Osteoblast (primary cell): ENCODE results near the gene MYO3A. TPM values are rescaled to one million over a fixed set of nuclear protein-coding genes. Genes with fewer than 3 reads are reported as not detected.

Source experiments
- DNase-seq: peaks from one replicate; pipeline ENCODE4 v3.0.0; 2011; ENCODE audit warnings: low spot score, mixed read lengths; ENCODE audit not compliant: insufficient read length; ENCODE audit errors: missing footprints
- H2AFZ ChIP-seq: 2 replicates; pipeline ENCODE4 v1.6.0; 2011; ENCODE audit warnings: mild to moderate bottlenecking, low read length
- H3K27ac ChIP-seq: 2 replicates; pipeline ENCODE4 v1.5.1; 2011; ENCODE audit warnings: mild to moderate bottlenecking, low read depth, low read length, moderate library complexity
- H3K27me3 ChIP-seq: 2 replicates; pipeline ENCODE4 v1.6.0; 2012; ENCODE audit warnings: mild to moderate bottlenecking, control low read depth, inconsistent platforms, low read length, moderate library complexity; ENCODE audit not compliant: insufficient read depth
- H3K36me3 ChIP-seq: 2 replicates; pipeline ENCODE4 v1.5.1; 2011; ENCODE audit warnings: mild to moderate bottlenecking, low read length, control low read depth, moderate library complexity; ENCODE audit not compliant: insufficient read depth
- H3K4me1 ChIP-seq: 2 replicates; pipeline ENCODE4 v1.5.1; 2011; ENCODE audit warnings: mild to moderate bottlenecking, low read length, control low read depth, moderate library complexity; ENCODE audit not compliant: insufficient read depth
- H3K4me2 ChIP-seq: 2 replicates; pipeline ENCODE4 v1.6.0; 2011; ENCODE audit warnings: mild to moderate bottlenecking, low read length; ENCODE audit not compliant: insufficient read depth
- H3K4me3 ChIP-seq: fragments of 200-600 bp; sonication (generic); 3 replicates; pipeline ENCODE4 v1.5.1; 2012; ENCODE audit warnings: mild to moderate bottlenecking, low read length, inconsistent platforms; ENCODE audit not compliant: insufficient read depth
- H3K79me2 ChIP-seq: 2 replicates; pipeline ENCODE4 v1.6.0; 2012; ENCODE audit warnings: mild to moderate bottlenecking, low read length, control low read depth, inconsistent platforms; ENCODE audit not compliant: insufficient read depth
- H3K9me3 ChIP-seq: 2 replicates; pipeline ENCODE4 v1.5.1; 2011; ENCODE audit warnings: low read depth, low read length, control low read depth
- H4K20me1 ChIP-seq: 2 replicates; pipeline ENCODE4 v1.6.0; 2012; ENCODE audit warnings: mild to moderate bottlenecking, low read length, control low read depth; ENCODE audit not compliant: insufficient read depth
- total RNA-seq: library from RNA; depleted of rRNA; stranded (reverse); fragments of >200 nt; gene quantifications from 2 replicates; pipeline ENCODE4 v1.2.3, GENCODE V29; 2012
- TF ChIP-seq, protein P1 (sequence below): IDR thresholded peaks from 2 replicates; pipeline ENCODE4 v1.5.1; 2011; ENCODE audit warnings: mild to moderate bottlenecking, low read depth, low read length, moderate library complexity; ENCODE audit errors: extremely low read depth

MYO3A gene, protein sequence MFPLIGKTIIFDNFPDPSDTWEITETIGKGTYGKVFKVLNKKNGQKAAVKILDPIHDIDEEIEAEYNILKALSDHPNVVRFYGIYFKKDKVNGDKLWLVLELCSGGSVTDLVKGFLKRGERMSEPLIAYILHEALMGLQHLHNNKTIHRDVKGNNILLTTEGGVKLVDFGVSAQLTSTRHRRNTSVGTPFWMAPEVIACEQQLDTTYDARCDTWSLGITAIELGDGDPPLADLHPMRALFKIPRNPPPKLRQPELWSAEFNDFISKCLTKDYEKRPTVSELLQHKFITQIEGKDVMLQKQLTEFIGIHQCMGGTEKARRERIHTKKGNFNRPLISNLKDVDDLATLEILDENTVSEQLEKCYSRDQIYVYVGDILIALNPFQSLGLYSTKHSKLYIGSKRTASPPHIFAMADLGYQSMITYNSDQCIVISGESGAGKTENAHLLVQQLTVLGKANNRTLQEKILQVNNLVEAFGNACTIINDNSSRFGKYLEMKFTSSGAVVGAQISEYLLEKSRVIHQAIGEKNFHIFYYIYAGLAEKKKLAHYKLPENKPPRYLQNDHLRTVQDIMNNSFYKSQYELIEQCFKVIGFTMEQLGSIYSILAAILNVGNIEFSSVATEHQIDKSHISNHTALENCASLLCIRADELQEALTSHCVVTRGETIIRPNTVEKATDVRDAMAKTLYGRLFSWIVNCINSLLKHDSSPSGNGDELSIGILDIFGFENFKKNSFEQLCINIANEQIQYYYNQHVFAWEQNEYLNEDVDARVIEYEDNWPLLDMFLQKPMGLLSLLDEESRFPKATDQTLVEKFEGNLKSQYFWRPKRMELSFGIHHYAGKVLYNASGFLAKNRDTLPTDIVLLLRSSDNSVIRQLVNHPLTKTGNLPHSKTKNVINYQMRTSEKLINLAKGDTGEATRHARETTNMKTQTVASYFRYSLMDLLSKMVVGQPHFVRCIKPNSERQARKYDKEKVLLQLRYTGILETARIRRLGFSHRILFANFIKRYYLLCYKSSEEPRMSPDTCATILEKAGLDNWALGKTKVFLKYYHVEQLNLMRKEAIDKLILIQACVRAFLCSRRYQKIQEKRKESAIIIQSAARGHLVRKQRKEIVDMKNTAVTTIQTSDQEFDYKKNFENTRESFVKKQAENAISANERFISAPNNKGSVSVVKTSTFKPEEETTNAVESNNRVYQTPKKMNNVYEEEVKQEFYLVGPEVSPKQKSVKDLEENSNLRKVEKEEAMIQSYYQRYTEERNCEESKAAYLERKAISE (N-terminal part only)
- not detected in 2 replicates for total RNA-seq

DNA sequence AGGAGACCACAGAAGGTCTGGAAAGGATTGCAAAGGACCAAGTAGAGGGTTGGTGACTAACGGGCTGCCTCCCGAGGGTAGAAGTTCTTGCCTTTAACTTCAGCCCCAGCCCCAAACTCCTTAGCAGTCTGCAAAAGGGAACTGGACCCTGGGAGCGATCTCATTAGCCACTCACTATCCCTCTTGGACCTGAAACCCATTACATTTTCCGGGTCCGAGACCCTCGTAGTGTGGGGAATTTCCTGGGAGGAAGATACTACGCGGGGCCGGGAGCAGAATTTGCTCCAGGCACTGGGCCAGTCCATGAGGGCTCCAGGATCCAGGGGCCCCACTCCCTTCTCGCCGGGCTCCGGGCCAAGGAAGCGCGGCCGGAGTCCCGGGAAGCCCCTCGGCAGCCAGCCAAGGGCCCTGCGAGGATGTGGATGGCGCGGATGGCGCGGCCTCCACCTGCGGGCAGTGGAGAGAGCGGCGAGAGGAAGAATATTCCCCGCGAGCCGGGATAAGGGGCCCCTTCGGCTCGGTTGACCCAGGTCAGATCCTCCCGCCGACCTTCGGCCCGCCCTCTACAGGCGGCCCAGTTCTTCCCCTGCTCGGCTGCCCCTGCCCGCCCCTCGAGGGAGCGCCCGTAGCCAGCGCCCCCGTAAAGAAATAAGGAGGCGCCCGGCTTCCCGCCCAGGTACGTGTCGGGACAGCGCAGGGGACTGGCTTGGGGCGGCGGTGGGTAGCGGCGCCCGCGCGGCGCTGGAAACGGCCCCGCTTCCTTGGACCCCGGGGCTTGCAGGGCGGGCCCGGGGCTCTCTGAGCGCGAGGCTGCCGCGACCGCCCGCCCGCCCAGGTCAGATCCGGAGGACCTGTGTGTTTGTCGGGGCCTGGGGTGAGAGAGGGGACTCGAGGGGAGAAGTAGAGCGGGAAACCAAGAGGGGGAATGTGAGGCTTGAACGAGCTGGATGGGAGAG is at the start of gene MYO3A:
TSS of gene MYO3A (plus strand) at position 577 of the 956 bp plus-strand sequence. CDS start 17,882 bp downstream, outside the sequence.
- H3K79me2 ChIP-seq: no peaks in the 10 kb centered on the region
- no peak within 1 kb of the TSS for H3K27ac ChIP-seq
- TF ChIP-seq, protein P1, sequence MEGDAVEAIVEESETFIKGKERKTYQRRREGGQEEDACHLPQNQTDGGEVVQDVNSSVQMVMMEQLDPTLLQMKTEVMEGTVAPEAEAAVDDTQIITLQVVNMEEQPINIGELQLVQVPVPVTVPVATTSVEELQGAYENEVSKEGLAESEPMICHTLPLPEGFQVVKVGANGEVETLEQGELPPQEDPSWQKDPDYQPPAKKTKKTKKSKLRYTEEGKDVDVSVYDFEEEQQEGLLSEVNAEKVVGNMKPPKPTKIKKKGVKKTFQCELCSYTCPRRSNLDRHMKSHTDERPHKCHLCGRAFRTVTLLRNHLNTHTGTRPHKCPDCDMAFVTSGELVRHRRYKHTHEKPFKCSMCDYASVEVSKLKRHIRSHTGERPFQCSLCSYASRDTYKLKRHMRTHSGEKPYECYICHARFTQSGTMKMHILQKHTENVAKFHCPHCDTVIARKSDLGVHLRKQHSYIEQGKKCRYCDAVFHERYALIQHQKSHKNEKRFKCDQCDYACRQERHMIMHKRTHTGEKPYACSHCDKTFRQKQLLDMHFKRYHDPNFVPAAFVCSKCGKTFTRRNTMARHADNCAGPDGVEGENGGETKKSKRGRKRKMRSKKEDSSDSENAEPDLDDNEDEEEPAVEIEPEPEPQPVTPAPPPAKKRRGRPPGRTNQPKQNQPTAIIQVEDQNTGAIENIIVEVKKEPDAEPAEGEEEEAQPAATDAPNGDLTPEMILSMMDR: no peak
- no peaks in the 10 kb centered on the region for H3K9me3 ChIP-seq
- DNase-seq: no peak
- no peaks in the 10 kb centered on the region for H3K27me3 ChIP-seq
- no peaks in the 10 kb centered on the region for H3K36me3 ChIP-seq
- no peak within 1 kb of the TSS for H3K4me3 ChIP-seq
- H3K4me1 ChIP-seq: no peaks in the 10 kb centered on the region
- H2AFZ ChIP-seq: no peak within 1 kb of the TSS
- no peak within 1 kb of the TSS for H3K4me2 ChIP-seq
- H4K20me1 ChIP-seq: no peaks in the 10 kb centered on the region

DNA sequence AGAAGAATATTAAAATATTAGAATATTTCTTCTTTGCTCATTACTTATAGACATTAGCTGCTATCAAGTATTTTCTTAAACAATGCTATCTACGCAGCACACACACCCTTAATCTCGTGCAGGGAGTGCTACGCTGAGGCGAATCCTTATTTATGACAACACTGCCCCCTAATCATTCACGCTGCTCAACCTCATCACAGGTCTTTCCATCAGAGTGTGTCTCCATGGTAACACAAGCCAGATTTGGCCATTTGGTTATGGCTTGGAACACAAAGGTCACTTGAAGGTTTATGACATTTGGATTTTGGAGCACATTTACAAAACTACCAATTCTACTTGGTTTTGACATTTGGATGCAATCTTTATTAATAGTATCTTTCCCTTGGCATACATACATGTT is 45.4 kb upstream of the MYO3A start:
- Histone ChIP-seq H3K79me2 (no peaks in the 10 kb centered on the region), H3K4me3 (no peak overlapping the region), H3K27ac (no peak overlapping the region), H3K36me3 (no peaks in the 10 kb centered on the region), H3K4me2 (no peak overlapping the region), H3K9me3 (peaks cover 2% of the 10 kb centered on the region), H4K20me1 (no peaks in the 10 kb centered on the region), H3K27me3 (no peaks in the 10 kb centered on the region), H2AFZ (no peak overlapping the region), H3K4me1 (no peaks in the 10 kb centered on the region)
- TF ChIP-seq, protein P1: no peak
- peak; percentile 5 for DNase-seq

DNA sequence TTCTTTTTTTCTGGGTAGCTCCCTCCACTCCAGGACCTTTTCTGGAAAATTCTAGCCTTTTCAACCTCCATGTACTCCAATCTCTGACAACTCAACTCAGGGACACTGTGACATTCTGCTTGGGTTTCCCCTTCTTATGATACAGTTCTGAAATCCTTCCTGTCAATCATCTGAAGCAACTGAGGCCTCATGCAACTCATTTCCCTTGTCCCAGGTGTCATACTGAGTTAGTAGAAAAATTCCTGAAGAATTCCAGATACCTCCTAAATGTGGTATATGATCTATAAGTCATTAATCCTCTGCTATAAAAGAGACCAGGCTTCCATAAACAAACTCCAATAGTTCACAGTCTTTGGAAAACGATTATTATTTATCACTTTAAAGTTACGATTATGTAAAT is 43.0 kb upstream of the MYO3A start:
- H3K79me2 ChIP-seq: no peaks in the 10 kb centered on the region
- no peaks in the 10 kb centered on the region for H3K27me3 ChIP-seq
- no peaks in the 10 kb centered on the region for H3K36me3 ChIP-seq
- TF ChIP-seq, protein P1: no peak
- no peak overlapping the region for H3K4me3 ChIP-seq
- H3K4me1 ChIP-seq: no peaks in the 10 kb centered on the region
- H4K20me1 ChIP-seq: no peaks in the 10 kb centered on the region
- no peak for DNase-seq
- peaks cover 2% of the 10 kb centered on the region for H3K9me3 ChIP-seq
- no peak overlapping the region for H3K27ac ChIP-seq
- H3K4me2 ChIP-seq: no peak overlapping the region
- H2AFZ ChIP-seq: no peak overlapping the region
